Smooth muscle cell (in vitro differentiated cells): ENCODE data around the gene TMEM163. TPM values are rescaled to one million over a fixed set of nuclear protein-coding genes. Genes with fewer than 3 reads are reported as not detected.
"Not testable (repeated sequence)": the region's sequence is repeated elsewhere in the genome, so short reads cannot be mapped to it uniquely, and the experiment has no call there.

Experiments used
- DNase-seq: peaks from one replicate; lab custom pipeline; 2025; ENCODE audit not compliant: unreplicated experiment; lab: John Stamatoyannopoulos, UW
- H2AFZ ChIP-seq: fragments of 200-600 bp; sonication (generic); 2 replicates; pipeline ENCODE4 v1.6.0; 2016; ENCODE audit warnings: antibody characterized with exemption, low read depth, mild to moderate bottlenecking
- H3F3A ChIP-seq: fragments of 200-600 bp; sonication (generic); 2 replicates; pipeline ENCODE4 v1.6.0; 2017; ENCODE audit warnings: antibody characterized with exemption, low read depth
- H3K27ac ChIP-seq: fragments of 200-600 bp; sonication (generic); 2 replicates; pipeline ENCODE4 v1.5.1; 2016; ENCODE audit warnings: low read depth, mild to moderate bottlenecking
- H3K27me3 ChIP-seq: fragments of 200-600 bp; sonication (generic); 2 replicates; pipeline ENCODE4 v1.6.1; 2016; ENCODE audit warnings: low read depth, mild to moderate bottlenecking
- H3K36me3 ChIP-seq: fragments of 200-600 bp; sonication (generic); 2 replicates; pipeline ENCODE4 v1.5.1; 2016; ENCODE audit warnings: low read depth
- H3K4me1 ChIP-seq: fragments of 200-600 bp; sonication (generic); 2 replicates; pipeline ENCODE4 v1.5.1; 2016; ENCODE audit warnings: low read depth
- H3K4me2 ChIP-seq: fragments of 200-600 bp; sonication (generic); 2 replicates; pipeline ENCODE4 v1.6.0; 2016; ENCODE audit warnings: mild to moderate bottlenecking
- H3K4me3 ChIP-seq: fragments of 200-600 bp; sonication (generic); 2 replicates; pipeline ENCODE4 v1.5.1; 2016; ENCODE audit warnings: mild to moderate bottlenecking
- H3K79me2 ChIP-seq: fragments of 200-600 bp; sonication (generic); 2 replicates; pipeline ENCODE4 v1.6.0; 2016; ENCODE audit warnings: low read depth, mild to moderate bottlenecking
- H3K9ac ChIP-seq: fragments of 200-600 bp; sonication (generic); 2 replicates; pipeline ENCODE4 v1.6.0; 2016; ENCODE audit warnings: low read depth
- H3K9me3 ChIP-seq: fragments of 200-600 bp; sonication (generic); replicated peaks from 2 replicates; pipeline ENCODE4 v1.5.1; 2016; ENCODE audit warnings: low read depth
- H4K20me1 ChIP-seq: fragments of 200-600 bp; sonication (generic); 2 replicates; pipeline ENCODE4 v1.6.0; 2016; ENCODE audit warnings: low read depth
- WGBS: methylation state at CpG from one replicate; pipeline ENCODE4 v1.1.7; 2016; ENCODE audit warnings: low lambda C conversion rate; 5-methylcytosine and 5-hydroxymethylcytosine counted together
- polyA plus RNA-seq: library from polyadenylated mRNA; unstranded; fragments of >200 nt; fragmentation: Nextera tagmentation; extraction: Ambion mirVana; gene quantifications from 2 replicates; pipeline ENCODE4 v1.2.1, GENCODE V29; 2016
- total RNA-seq: library from RNA; depleted of rRNA; stranded (reverse); fragments of >200 nt; gene quantifications from 2 replicates; pipeline ENCODE4 v1.2.3, GENCODE V29; 2014
- TF ChIP-seq, protein P1 (sequence below): fragments of 200-600 bp; sonication (generic); IDR thresholded peaks from 2 replicates; pipeline ENCODE4 v1.5.1; 2017; ENCODE audit warnings: borderline replicate concordance, mild to moderate bottlenecking, antibody characterized with exemption; ENCODE audit not compliant: insufficient read depth, poor library complexity, severe bottlenecking

TMEM163 gene
- total and polyA plus RNA-seq, 2 experiments from 2014 or later: 0.31 TPM; not detected in 1

DNA sequence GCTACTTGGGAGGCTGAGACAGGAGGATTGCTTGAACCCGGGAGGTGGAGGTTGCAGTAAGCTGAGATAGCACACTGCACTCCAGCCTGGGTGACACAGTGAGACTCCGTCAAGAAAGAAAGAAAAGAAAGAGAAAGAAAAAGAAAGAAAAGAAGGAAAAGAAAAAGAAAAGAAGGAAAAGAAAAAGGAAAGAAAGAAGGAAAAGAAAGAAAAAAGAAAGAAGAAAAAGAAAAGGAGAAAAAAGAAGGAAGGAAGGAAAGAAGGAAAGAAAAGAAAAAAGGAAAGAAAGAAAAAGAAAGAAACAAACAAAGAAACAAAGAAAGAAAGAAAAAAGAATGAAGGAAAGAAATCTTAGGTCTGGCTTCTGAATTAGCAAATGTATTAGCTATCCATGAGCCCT lies 150.4 kb downstream of the TMEM163 start:
- WGBS: 97% methylated on average over 2 of the region's 2 CpGs

DNA sequence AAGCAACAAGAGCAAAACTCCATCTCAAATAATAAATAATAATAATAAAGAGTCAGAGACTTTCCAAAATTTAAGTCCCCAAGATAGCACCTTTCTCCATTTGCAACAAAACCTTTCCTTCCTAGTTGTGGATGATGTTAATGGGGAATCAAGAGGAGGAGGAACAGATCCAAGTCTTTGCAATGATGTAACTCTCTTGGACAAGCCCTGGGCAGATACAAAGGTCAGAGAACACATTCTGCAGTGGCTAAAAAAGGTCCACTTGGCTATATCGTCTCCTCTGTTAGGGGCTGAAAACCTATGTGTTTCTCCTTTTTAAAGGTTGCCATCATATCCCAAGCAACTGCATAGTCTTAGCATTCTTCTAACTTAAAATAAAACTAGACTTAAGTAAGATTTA lies 151.1 kb downstream of the TMEM163 start:
- WGBS: 81% methylated on average over 1 of the region's 1 CpG
- Histone ChIP-seq H2AFZ (no peak overlapping the region), H3K79me2 (no peaks in the 10 kb centered on the region), H3K36me3 (no peaks in the 10 kb centered on the region), H3K4me3 (no peak overlapping the region), H3K27ac (no peak overlapping the region), H3K4me1 (peaks cover 3% of the 10 kb centered on the region), H3K9me3 (no peaks in the 10 kb centered on the region), H4K20me1 (no peaks in the 10 kb centered on the region), H3K9ac (no peak overlapping the region), H3F3A (no peaks in the 10 kb centered on the region), H3K4me2 (no peak overlapping the region), H3K27me3 (peaks cover 19% of the 10 kb centered on the region)
- no peak for DNase-seq
- TF ChIP-seq, protein P1, sequence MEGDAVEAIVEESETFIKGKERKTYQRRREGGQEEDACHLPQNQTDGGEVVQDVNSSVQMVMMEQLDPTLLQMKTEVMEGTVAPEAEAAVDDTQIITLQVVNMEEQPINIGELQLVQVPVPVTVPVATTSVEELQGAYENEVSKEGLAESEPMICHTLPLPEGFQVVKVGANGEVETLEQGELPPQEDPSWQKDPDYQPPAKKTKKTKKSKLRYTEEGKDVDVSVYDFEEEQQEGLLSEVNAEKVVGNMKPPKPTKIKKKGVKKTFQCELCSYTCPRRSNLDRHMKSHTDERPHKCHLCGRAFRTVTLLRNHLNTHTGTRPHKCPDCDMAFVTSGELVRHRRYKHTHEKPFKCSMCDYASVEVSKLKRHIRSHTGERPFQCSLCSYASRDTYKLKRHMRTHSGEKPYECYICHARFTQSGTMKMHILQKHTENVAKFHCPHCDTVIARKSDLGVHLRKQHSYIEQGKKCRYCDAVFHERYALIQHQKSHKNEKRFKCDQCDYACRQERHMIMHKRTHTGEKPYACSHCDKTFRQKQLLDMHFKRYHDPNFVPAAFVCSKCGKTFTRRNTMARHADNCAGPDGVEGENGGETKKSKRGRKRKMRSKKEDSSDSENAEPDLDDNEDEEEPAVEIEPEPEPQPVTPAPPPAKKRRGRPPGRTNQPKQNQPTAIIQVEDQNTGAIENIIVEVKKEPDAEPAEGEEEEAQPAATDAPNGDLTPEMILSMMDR: no peak

More for the DNA sequence above, 150.4 kb downstream of the TMEM163 start:
- no peaks in the 10 kb centered on the region for H3F3A ChIP-seq
- no peaks in the 10 kb centered on the region for H3K79me2 ChIP-seq
- no peak overlapping the region for H3K27ac ChIP-seq
- H3K9me3 ChIP-seq: no peaks in the 10 kb centered on the region
- no peak for DNase-seq
- H2AFZ ChIP-seq: no peak overlapping the region
- H3K4me1 ChIP-seq: peaks cover 6% of the 10 kb centered on the region
- no peak overlapping the region for H3K4me3 ChIP-seq
- no peaks in the 10 kb centered on the region for H4K20me1 ChIP-seq
- H3K36me3 ChIP-seq: no peaks in the 10 kb centered on the region
- no peak overlapping the region for H3K4me2 ChIP-seq
- TF ChIP-seq, protein P1: no peak
- H3K27me3 ChIP-seq: peaks cover 19% of the 10 kb centered on the region
- H3K9ac ChIP-seq: no peak overlapping the region

DNA sequence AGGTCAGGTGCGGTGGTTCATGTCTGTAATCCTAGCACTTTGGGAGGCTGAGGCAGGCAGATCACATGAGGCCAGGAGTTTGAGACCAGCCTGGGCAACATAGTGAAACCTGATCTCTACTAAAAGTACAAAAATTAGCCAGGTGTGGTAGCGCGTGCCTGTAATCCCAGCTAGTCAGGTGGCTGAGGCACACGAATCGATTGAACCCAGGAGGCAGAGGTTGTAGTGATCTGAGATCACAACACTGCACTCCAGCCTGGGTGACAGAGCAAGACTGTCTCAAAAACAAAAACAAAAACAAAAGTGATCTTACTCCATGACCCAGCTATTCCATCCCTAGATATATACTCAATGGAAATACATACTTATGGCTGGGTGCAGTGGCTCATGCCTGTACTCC lies 153.8 kb downstream of the TMEM163 start:
- H3K36me3 ChIP-seq, H3K27ac ChIP-seq, H3F3A ChIP-seq, H3K27me3 ChIP-seq, DNase-seq, H3K9ac ChIP-seq, H3K4me3 ChIP-seq, H3K9me3 ChIP-seq, H2AFZ ChIP-seq, H4K20me1 ChIP-seq, H3K79me2 ChIP-seq, H3K4me2 ChIP-seq, H3K4me1 ChIP-seq: not testable (repeated sequence)
- 86% methylated on average over 5 of the region's 5 CpGs for WGBS

DNA sequence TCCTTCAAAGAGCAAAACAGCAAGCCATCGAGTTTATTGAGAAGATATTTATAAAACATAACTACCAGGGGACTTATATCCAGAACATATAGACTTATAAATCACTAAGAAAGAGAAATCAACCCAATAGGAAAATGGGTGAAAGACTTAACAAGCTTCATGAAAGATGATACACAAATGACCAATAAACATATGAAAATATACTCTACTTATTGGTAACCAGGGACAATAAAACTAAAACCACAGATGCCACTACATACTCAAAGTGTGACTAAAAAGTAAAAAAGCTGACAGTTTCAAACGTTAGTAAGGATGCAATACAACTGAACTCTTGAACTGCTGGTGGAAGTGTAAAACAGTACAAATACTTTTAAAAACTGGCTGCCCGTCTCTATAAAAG lies 154.3 kb downstream of the TMEM163 start:
- Histone ChIP-seq H2AFZ (no peak overlapping the region), H3K9ac (no peak overlapping the region), H3K4me3 (no peak overlapping the region), H3K79me2 (no peaks in the 10 kb centered on the region), H3K36me3 (no peaks in the 10 kb centered on the region), H3K27ac (no peak overlapping the region), H3F3A (no peaks in the 10 kb centered on the region), H4K20me1 (no peaks in the 10 kb centered on the region), H3K4me1 (no peaks in the 10 kb centered on the region), H3K27me3 (peaks cover 8% of the 10 kb centered on the region), H3K4me2 (no peak overlapping the region), H3K9me3 (no peaks in the 10 kb centered on the region)
- WGBS: 68% methylated on average over 3 of the region's 3 CpGs
- DNase-seq: no peak
- TF ChIP-seq, protein P1: no peak
